Mammary epithelial cell (primary cell): ENCODE data around the gene CD68.

Experiments used
- CTCF ChIP-seq, 2 donors: IDR thresholded peaks in 1 of 2; conservative IDR thresholded peaks in 1 of 2; 2 replicates each; pipeline ENCODE4 v1.5.1; 2011 to 2012; ENCODE audit warnings: inconsistent platforms in 2 of 2, low read length in 2 of 2, mild to moderate bottlenecking in 2 of 2, control low read depth in 1 of 2, low read depth in 1 of 2; ENCODE audit not compliant: insufficient read depth in 1 of 2; ENCODE audit errors: extremely low read depth in 1 of 2
- EZH2 ChIP-seq: IDR thresholded peaks from 2 replicates; pipeline ENCODE4 v1.6.1; 2012; ENCODE audit warnings: low read length, inconsistent platforms, borderline replicate concordance

- TF ChIP-seq CTCF (conservative IDR thresholded peaks at IDR 0.05 in 1 of 2, IDR thresholded peaks at IDR 0.05 in 1 of 2; ENCODE audit: extremely low read depth in 1 of 2, insufficient read depth in 1 of 2, low read depth in 1 of 2, low read length in 2 of 2), result no peak
- TF ChIP-seq EZH2, result no peak
Observed at GRCh38 chr17:7538891-7539545, 40.4 kb upstream of the CD68 start.
